Measurements from ENCODE around the gene MICALL1.

Gene MICALL1

GRCh38 chr22:37905534-37906363 lies at the start of gene MICALL1:
TSS of gene MICALL1 (plus strand) at chr22:37906297. CDS start at chr22:37906423, 126 bp downstream.
- peak; percentile 45 to 57 for DNase-seq

GRCh38 chr22:37860796-37861421 lies 45.2 kb upstream of the MICALL1 start:
- no peak for DNase-seq

GRCh38 chr22:37862570-37863325 lies 43.3 kb upstream of the MICALL1 start:
- DNase-seq: no peak

- no peak for DNase-seq
Observed at GRCh38 chr22:37865510-37865909, 40.6 kb upstream of the MICALL1 start.

GRCh38 chr22:37870273-37870672 lies 35.8 kb upstream of the MICALL1 start:
- no peak for DNase-seq

GRCh38 chr22:37880668-37881440 lies 25.2 kb upstream of the MICALL1 start:
- no peak for DNase-seq

- DNase-seq: no peak
Observed at GRCh38 chr22:37884420-37884819, 21.7 kb upstream of the MICALL1 start.

GRCh38 chr22:37887584-37888378 lies 18.3 kb upstream of the MICALL1 start:
- DNase-seq: no peak

- DNase-seq: no peak
Observed at GRCh38 chr22:37891926-37892325, 14.2 kb upstream of the MICALL1 start.

GRCh38 chr22:37892566-37893335 lies 13.3 kb upstream of the MICALL1 start:
- no peak for DNase-seq

- DNase-seq: no peak
Observed at GRCh38 chr22:37893583-37893983, 12.5 kb upstream of the MICALL1 start.

GRCh38 chr22:37894939-37895670 lies 11.0 kb upstream of the MICALL1 start:
- DNase-seq: no peak

- DNase-seq: peak in 1 of 2 donors; percentile 20
Observed at GRCh38 chr22:37896181-37896592, 9.9 kb upstream of the MICALL1 start.

GRCh38 chr22:37896939-37897338 lies 9.2 kb upstream of the MICALL1 start:
- DNase-seq: no peak

- DNase-seq: no peak
Observed at GRCh38 chr22:37897807-37898206, 8.3 kb upstream of the MICALL1 start.

- no peak for DNase-seq
Observed at GRCh38 chr22:37898441-37899181, 7.5 kb upstream of the MICALL1 start.

GRCh38 chr22:37904572-37905533 lies 1.2 kb upstream of the MICALL1 start:
- DNase-seq: no peak

GRCh38 chr22:37906364-37907008 lies 389 bp downstream of the MICALL1 start:
- peak; percentile 26 to 27 for DNase-seq

All from activated CD4-positive, alpha-beta T cell treated with anti-CD3 and anti-CD28 coated beads for 4 hours (primary cell).